GM20000 (cell line): ENCODE data around the gene GULP1.
"Not testable (repeated sequence)": the region's sequence is repeated elsewhere in the genome, so short reads cannot be mapped to it uniquely, and the experiment has no call there.

Experiments
- DNase-seq: peaks from one replicate; pipeline ENCODE4 v3.0.0; 2012; ENCODE audit warnings: low spot score
- TF ChIP-seq, protein P1 (sequence below): IDR thresholded peaks from 2 replicates; pipeline ENCODE4 v1.5.1; 2012; ENCODE audit warnings: mild to moderate bottlenecking, control low read depth; ENCODE audit errors: extremely low read depth, missing control alignments

GULP1 gene

DNA sequence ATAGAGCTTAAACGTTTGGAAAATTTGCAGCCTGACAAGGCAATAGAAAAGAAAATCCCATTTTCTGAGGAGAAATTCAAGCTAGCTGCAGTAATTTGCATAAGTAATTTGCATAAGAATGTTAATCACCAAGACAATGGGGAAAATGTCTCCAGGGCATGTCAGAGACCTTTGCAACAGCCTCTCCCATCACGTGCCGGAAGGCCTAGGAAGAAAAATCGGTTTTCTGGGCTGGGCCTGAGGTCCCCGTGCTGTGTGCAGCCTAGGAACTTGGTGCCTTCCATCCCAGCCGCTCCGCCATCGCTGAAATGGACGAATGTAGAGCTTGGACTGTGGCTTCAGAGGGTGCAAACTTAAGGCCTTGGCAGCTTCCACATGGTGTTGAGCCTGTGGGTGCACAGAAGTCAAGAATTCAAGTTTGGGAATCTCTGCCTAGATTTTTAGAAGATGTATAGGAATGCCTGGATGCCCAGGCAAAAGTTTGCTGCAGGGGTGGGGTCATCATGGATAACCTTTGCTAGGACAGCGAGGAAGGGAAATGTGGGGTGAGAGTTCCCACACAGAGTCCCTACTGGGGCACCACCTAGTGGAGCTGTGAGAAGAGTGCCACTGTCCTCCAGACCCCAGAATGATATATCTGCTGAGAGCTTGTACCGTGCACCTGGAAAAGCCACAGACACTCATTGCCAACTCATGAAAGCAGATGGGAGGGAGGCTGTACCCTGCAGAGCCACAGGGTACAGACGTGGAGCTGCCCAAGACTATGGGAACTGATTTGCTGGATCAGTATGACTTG is 164.6 kb downstream of the GULP1 start:
- no peak for DNase-seq
- TF ChIP-seq, protein P1, sequence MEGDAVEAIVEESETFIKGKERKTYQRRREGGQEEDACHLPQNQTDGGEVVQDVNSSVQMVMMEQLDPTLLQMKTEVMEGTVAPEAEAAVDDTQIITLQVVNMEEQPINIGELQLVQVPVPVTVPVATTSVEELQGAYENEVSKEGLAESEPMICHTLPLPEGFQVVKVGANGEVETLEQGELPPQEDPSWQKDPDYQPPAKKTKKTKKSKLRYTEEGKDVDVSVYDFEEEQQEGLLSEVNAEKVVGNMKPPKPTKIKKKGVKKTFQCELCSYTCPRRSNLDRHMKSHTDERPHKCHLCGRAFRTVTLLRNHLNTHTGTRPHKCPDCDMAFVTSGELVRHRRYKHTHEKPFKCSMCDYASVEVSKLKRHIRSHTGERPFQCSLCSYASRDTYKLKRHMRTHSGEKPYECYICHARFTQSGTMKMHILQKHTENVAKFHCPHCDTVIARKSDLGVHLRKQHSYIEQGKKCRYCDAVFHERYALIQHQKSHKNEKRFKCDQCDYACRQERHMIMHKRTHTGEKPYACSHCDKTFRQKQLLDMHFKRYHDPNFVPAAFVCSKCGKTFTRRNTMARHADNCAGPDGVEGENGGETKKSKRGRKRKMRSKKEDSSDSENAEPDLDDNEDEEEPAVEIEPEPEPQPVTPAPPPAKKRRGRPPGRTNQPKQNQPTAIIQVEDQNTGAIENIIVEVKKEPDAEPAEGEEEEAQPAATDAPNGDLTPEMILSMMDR, result peak; percentile 5

DNA sequence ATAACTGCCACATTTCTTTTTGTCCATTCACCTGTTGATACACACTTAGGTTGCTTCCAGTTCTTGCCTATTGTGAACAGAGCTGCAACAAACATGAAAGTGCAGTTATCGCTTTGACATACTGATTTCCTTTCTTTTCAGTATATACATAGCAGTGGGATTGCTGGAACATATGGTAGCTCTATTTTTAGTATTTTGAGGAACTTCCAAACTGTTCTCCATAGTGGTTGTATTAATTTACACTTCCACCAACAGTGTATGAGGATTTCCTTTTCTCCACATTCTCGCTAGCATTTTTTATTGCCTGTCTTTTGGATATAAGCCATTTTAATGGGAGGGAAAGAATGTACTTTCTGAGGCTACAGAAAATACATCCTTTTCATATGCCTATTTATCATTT is 167.4 kb downstream of the GULP1 start:
- TF ChIP-seq, protein P1, result no peak
- DNase-seq, result no peak

DNA sequence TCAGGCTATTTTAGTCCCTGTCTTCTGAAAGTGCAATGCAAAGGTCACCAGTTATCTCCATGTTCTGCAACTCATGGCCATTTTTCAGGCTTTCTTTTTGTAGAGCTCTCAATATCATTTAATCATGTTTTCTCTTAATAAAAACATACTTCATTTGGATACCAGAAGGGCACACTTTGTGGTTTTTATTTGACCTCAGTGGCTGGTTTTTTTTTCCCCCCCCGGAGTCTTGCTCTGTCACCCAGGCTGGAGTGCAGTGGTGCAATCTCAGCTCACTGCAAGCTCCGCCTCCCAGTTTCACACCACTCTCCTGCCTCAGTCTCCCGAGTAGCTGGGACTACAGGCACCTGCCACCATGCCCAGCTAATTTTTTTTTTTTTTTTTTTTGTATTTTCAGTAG is 174.4 kb downstream of the GULP1 start:
- DNase-seq, result not testable (repeated sequence)

DNA sequence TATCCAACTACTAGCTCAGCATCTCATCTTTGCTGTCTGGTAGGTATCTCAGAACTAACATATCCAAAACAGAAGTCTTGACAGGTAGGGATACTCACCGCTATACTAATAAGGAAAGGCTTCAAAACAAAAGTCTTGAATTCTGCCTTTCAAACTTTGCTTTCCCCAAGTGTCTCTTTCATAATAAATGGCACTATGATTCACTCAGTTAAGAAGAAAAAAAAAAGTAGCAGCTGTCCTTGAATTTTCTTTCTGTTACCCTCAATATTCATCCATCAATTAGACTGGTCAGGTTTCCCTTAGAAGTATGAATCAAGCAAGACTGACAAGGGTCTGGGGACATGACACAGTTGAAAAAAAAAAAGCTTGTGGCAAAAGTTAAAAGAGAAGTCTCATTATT is 175.1 kb downstream of the GULP1 start:
- TF ChIP-seq, protein P1, result no peak
- no peak for DNase-seq

GRCh38 chr2:188471166-188471565 is 179.5 kb downstream of the GULP1 start:
- DNase-seq, result no peak
- TF ChIP-seq, protein P1, result no peak

DNA sequence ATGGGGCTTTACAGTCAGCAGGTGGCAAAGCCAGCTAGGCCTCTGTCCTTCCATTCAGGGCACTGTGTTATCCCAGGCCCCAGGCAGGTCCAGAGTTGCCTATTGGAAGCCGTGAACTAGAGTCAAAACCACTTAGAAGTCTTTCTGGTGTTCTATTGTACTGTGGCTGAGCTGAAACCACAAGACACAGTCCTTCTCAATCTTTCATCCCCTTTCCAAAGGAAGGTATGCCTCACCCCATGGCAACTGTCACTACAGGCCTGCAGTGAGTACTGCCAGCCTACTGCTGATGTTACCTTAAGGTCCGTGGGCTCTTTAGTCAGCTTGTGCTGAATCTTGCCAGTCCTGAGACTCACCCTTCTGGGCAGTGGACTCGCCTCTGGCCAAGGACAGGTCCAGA is 181.6 kb downstream of the GULP1 start:
- TF ChIP-seq, protein P1, result no peak
- DNase-seq, result no peak

- DNase-seq, result no peak
- TF ChIP-seq, protein P1, result no peak
These were observed 182.6 kb downstream of the GULP1 start for GRCh38 chr2:188474316-188474715.

DNA sequence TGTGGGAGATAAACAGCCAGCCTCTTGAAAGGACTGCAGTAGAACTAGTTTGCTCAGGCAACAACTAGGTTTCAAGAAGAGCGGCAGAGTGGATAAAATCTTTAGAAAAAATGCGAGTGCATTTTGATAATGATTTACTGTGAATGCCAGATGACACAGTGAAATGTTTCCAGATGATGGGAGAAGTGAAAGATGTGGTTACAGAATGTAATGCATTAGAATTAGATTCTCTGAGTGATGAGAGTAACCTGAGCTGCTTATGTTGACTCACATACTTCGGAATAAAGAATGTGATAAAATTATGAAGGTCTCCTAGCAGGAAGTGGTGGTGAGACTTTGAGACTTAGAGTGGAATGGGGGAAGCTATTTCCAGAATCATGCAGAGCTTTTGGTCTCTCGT is 184.3 kb downstream of the GULP1 start:
- TF ChIP-seq, protein P1, result no peak
- DNase-seq, result no peak
